NCI-H2081 (cell line): ENCODE results near the gene UCHL1.

ENCODE experiments used
- DNase-seq, 2 experiments: peaks; one replicate each; lab custom pipeline; 2025; lab: John Stamatoyannopoulos, UW

UCHL1 gene

DNA sequence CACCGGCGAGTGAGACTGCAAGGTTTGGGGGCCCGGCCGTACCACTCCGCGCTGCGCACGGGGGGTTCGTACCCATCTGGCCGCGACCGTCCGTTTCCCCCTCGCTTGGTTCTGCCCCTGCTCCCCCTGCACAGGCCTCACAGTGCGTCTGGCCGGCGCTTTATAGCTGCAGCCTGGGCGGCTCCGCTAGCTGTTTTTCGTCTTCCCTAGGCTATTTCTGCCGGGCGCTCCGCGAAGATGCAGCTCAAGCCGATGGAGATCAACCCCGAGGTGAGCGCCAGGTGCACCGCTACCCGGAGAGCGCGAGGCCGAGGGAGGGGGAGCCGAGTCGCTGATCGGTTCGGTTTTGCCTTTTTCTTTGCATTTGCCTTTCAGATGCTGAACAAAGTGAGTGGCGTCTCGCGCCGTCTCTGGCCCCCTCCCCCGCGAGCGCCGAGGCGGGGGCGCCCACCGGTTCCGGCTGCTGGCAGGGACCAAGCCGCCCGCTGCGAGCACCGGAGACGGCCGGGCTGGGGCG lies at the start of gene UCHL1:
TSS of gene UCHL1 (plus strand) at position 189 of the 517 bp plus-strand sequence. CDS start at position 238, 49 bp downstream.
- DNase-seq = peak; percentile 97 to 99

DNA sequence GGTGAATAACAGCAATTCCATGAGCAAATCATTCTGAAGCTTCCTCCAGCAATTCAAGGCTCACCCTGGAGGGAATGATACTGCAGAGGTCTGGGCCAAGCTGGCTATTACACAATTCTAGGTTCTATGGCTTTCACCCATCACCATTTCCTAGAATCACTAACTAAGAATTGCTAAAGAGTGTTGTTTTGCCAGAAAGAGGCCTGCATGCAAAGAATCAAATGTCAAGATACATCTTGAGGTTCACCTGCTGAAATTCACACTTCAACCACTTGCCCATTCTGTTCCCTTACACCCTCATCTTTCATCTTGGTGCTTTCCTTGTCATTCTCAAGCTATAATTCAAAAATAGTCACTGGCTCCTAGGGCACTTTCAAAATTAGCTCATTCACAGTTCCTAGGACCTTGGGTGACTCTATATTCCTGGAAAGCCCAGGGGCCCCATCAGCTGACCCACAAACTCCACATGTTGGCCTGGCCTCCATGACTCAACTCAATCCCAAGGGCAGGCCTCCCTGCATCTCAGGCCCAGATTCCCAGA lies 49.4 kb upstream of the UCHL1 start:
- no peak for DNase-seq

- DNase-seq = no peak
These were observed 47.5 kb upstream of the UCHL1 start for GRCh38 chr4:41209187-41209586.

DNA sequence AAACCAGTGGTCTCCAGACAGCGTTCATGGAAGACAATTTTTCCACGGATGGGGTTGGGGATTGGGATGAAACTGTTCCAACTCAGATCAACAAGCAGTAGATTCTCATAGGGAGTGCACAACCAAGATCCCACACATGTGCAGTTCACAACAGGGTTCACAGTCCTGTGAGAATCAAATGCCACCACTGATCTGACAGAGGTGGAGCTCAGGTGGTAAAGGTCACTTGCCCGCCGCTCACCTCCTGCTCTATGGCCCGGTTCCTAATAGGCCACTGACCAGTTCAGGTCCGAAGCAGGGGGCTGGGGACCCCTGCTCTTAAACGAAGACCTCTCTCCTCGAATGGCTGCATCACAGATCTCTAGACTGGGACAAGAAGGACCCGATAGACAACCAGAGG lies 46.8 kb upstream of the UCHL1 start:
- no peak for DNase-seq

GRCh38 chr4:41211951-41212615 lies 44.6 kb upstream of the UCHL1 start:
- DNase-seq = no peak

DNA sequence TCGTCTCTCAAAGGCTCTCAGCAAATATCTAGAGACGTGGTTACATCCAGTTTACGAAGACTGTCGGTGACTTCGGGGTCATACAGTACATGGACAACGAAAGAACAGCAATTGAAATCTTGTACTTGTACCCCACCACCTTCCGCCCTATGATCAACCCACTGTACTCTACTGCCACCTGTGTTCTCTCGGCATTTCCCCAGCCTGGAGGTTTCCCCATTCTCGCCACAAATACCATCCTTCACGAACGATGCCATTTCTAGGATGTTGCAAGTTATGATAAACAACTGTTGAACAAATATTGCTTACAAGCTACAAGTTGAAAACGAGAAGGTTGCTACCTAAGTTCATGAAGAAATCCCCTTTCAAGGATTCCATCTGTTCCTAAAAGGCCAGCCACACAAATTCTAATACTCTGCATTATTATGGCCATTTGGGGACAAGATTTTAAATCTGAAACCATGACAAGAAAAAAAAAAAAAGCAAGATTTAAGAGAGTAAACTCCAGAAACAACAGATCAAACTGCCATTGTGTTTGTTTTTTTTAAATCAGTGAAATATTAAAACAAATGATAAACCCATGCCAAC lies 44.0 kb upstream of the UCHL1 start:
- DNase-seq = peak; percentile 58 to 66

DNA sequence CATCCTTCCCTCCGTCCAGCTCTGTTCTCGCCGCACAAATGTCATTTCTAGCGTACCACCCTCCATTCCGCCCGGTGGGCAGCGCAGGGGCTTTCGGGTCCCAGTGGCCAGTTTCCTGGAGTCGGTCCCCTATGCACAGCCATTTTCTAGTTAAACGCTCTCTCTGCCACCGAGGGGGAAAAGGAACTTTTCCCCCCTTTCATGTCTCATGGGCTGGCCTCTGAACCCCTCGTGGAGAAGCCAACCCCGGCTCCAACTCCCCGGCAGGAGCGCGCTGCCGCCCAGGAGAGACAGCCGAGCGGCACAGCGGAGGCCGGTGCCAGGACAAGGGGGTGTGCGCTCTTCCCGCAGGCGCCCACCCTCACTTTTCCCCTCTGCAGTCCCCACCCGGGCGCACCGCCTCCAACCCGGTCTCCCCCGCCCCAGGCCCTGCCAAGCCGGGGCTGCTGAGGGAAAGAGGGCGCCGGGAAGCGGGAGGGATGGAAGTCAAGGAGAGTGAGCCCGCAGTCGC lies 43.0 kb upstream of the UCHL1 start:
- peak in 1 of 2 experiments; percentile 37 for DNase-seq

GRCh38 chr4:41214136-41214824 lies 42.4 kb upstream of the UCHL1 start, which contains the start of gene APBB2:
APBB2 (minus strand) TSS chr4:41214542; CDS start chr4:41033254, 181,288 bp downstream.
- peak; percentile 98 to 99 for DNase-seq

- DNase-seq = no peak
These were observed 41.9 kb upstream of the UCHL1 start for GRCh38 chr4:41214825-41215146.

DNA sequence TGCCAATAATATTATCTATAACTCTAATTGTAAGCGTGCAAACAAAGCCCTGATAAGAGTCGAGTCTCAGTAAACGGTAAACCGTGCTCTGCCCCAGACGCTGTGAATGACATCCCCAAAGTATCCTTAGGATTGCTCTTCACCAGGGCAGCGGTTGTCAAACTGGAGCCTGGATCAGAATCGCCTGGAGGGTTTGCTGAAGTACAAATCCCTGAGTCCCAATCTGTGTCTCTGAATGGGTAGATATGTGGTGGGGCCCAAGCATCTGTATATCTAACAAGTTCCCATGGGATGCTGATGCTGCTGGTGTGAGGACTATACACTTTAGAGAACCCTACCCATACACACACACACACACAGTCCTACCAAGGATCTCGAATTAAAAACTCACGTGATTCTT lies 41.6 kb upstream of the UCHL1 start:
- DNase-seq = peak in 1 of 2 experiments; percentile 23

- DNase-seq = no peak
These were observed 40.8 kb upstream of the UCHL1 start for GRCh38 chr4:41215969-41216293.

DNA sequence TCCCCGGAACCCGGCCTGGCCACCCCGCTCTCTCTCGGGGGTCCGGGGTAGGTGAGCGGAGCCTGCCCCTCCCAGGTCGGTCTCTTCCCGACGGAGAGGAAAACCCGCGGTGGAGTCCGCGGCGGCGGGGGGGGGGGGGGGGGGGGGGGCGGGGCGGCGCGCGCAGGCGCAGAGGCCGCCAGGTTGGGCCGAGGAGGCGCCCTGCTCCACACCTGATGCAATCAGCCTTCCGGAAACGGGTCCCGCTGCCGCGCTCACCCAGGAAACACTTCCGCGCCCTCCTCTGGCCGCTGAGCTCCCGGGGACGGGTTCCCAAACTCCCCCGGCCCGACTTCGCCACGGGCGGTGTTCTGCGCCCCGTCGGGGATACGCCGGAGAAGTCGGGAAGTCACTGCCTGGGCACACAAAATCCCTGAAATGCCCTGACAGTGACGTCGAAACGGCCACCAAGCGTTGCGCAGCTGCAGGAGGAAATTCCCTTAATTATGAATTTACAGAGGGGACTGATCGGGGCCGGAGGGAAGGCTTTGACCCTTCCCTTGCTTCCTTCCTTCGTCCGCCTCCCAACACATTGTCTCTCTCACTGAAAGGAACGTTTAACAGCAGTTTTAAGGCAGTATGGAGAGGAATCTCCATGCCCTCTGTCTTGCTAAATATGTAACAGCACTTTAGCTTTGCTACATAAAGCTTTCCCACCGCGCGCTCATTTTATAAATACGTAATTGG lies 40.3 kb upstream of the UCHL1 start:
- DNase-seq = peak; percentile 93 to 94

DNA sequence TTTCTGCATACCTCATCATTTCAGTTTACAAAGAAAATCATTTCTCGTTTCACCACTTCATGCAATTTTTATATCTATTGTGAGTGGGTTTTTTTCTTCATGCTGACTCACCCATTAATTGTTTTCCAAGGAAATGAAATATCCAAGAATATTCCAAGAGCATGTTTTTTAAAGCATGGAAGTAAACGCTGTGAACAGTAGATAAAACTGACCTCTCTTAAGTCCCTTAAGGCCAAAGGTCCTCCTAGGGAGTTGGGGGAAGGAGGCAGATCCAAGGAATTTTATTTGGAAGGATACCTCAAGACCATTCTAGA lies 39.8 kb upstream of the UCHL1 start:
- no peak for DNase-seq

- DNase-seq = no peak
These were observed 39.4 kb upstream of the UCHL1 start for GRCh38 chr4:41217374-41217773.

- DNase-seq = no peak
These were observed 38.0 kb upstream of the UCHL1 start for GRCh38 chr4:41218703-41219102.

DNA sequence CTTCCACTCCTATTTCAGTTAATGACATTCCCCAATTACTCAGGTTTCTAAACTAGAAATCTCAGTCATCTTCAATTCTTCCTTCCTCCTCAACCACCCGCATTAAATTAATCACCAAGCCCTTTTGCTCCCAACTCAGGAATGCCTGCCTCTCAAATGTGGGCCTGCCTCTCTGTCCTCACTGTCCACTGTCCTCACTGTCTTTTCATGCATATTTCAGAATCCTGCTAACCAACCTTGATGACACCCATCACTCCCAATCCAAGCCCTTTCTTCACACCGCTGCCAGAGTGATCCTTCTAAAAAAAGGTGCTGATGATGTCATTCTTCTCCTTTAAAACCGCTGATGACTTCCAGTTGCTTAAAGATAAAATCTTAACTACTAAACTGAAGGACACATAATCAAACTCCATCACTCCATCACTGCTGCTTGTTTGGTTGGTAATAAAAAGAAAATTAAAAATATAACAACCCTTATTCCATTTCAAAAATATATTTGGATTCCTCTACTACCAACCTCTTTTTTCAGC lies 37.2 kb upstream of the UCHL1 start:
- no peak for DNase-seq

DNA sequence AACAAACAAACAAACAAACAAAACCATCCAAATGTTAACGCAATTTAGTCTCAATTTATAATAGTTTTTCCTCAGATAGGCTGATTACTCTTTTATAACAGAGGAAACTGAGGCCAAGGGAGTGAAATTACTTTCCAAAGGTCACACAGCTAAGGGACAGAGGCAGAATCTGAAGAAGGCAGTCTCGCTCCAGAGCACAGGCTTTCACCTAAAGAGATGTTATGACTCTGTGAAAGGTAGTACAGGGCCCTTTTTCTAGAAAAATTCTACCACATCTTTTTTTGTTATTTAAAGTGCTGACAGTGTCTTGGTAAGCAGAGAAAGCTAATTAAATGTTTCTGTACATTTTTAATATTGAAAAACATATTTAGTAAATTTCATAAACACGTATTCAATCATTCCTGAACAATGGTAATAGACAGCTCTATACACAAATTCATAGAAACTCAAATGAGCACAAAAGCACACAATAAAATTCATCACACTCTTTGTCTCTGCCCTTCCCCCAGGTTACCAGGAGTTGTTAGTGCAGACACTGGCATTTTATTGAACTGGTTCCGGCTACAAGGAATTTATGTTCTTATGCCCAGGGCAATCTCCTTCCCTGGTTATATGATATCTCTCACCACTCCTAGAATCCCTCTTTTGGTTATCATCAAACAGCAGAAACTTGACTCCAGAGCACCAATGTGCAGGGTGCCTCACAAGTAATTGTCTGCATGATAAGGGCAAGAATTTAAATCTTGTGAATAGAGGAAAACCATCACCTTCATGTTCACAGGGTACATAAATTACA lies 34.7 kb upstream of the UCHL1 start:
- no peak for DNase-seq

- DNase-seq = no peak
These were observed 28.8 kb upstream of the UCHL1 start for GRCh38 chr4:41227902-41228301.

DNA sequence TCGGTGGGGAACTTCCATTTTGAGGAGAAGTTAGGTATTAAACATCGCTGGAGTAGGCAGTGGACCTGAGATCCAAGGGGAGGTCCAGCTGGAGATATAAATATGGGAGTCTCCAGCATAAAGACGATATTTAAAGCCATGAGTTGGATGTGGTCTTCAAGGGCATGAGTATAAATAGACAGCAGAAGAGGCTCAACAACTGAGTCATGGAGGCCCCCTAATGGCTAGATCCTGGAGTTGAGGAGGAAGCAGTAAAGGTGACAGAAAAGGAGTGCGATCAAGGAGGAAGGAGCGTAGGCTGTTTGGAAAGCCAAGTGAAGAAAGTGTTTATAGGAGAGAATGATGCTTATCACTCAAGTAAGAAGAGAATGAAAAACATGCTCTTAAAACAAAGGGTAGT lies 24.3 kb upstream of the UCHL1 start:
- no peak for DNase-seq

- DNase-seq = no peak
These were observed 23.9 kb upstream of the UCHL1 start for GRCh38 chr4:41232856-41233255.

GRCh38 chr4:41236032-41236431 lies 20.7 kb upstream of the UCHL1 start:
- DNase-seq = no peak
